Kasumi-1 (cell line): ENCODE results near the gene TNFAIP8L3.
"Not testable (repeated sequence)": the region's sequence is repeated elsewhere in the genome, so short reads cannot be mapped to it uniquely, and the experiment has no call there.

Source experiments
- DNase-seq, 2 experiments: peaks; one replicate each; lab custom pipeline; 2025; lab: John Stamatoyannopoulos, UW

The TNFAIP8L3 gene

DNA sequence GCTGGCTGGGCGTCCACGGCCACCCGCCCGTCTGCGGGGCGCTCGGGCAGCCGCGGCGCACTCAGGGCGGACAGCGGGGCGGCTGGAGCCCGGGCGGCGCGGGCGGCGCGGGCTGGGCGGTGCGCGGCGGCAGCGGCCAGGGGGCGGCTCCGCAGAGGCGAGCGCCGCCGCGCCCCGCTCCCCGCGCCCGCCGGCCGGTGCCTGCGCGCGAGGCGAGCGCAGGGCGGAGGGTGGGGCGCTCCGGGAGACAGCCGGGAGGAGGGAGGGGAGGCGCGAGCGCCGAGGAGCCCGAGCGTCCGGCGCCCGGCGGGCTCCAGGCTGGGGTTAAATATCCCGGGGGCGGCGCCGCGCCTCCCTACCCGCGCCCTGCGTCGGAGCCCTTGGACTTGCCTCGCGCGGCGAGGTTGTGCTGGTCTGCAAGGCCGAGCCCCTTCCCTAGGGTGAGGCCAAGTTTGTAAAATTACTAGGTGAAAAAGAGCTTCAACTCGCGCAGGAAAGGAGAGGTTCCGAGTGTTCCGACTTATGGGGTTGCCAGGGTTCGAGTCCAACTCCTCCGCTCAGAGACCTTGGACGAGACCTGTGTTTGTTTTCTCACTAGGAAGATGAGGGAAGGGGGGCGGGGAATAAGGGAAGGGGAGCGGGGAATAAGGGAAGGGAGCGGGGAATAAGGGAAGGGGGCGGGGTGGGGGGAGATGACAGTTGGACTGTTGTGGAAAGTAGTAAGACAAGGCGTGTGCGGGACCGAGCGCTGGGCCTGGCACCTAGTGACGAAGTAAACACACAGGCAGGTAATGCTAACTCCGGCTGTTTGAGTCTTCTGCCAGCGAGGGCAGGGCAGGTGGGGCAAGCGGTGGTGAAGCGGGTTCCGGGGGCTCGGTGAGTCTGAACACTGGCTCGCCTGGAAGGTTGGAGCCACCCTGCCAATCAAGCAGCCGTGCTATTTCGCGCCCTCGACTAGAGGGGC is at the start of gene TNFAIP8L3:
TNFAIP8L3 (minus strand) TSS at position 301 of the 964 bp plus-strand sequence. CDS start 311 bp downstream, outside the sequence.
- no peak for DNase-seq

DNA sequence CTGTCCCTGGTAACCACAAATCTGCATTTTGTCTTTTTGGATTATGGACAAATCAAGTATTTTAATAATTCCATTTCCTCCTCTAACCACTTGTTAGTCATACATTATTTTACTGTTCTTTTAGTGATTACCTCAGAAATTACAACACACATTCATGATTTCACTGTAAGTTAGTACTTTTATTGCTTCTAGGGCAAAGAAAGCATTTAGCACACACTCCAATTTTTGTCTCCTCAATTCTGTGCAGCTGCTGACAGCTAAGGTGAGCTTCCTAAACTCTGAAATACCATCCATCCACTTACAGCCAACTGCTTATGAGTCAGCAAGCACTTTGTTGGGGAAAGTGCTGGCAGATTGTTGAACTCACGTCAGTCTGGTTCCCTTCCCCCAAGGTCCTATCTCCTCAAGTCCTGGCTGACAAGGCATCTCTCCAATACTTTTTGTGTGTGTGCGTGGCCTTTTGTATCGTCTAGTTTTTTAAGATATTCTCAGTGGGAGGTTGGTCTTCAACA is 49.4 kb upstream of the TNFAIP8L3 start:
- DNase-seq, result no peak

- DNase-seq, result not testable (repeated sequence)
These were observed 45.6 kb upstream of the TNFAIP8L3 start for GRCh38 chr15:51140347-51140746.

DNA sequence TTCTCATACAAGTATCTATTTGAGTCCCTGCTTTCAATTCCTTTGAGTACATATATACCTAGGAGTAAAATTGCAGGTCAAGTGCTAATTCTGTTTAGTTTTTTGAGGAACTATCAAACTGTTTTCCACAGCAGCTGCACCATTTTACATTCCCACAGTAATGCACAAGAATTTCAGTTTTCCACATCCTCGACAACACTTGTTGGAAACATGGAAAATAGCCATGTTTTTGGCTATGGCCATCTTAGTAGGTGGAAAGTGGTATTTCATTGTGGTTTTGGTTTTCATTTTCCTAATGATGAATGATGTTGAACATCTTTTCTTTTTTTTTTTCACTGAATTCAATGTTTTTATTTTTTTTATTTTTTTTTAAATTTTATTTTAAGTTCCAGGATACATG is 44.4 kb upstream of the TNFAIP8L3 start:
- DNase-seq, result no peak

DNA sequence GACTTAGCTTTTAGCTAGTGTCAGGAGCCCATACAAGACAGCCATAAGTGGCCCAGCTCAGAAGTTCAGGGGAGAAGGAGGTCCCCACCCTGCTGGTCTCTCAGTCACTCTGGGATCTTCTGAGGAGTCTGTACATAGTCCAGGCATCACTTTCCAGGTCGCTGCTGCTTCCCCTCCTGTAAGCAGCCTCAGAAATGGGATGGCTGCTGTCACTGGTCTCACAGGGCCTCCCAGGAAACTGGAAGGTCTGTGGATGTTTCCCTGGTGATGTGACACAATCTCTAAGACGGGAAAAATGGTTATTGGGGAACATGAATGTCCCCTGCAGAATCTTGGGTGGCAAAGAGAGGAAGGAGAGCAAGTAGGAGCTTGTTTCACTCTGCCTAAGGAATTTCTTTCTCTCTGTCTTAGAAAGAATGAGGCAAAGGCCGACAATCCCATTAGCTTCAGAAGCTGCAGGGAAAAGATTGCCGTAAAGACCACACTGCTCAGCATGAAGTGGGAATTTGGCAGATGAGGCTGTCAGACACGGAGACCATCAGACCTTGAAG is 43.2 kb upstream of the TNFAIP8L3 start:
- no peak for DNase-seq

DNA sequence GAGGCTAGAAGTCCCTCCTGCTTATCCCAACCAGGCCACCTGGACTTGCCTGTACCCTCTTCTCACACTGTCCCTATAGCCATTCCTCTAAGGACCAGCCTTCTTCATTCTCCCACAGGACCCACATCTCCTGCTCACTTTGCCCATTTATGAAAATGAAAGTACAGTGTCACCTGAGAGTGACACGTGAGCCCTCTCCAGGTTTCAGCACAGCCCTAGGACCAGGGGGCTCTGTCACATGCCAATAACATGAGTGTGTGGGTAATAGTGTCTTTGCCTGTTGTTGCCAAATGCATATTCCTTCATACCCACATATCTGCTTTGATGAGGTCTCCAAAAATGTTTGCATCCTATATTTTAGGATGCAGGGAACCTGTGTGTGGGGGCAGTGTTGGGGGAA is 42.3 kb upstream of the TNFAIP8L3 start:
- DNase-seq, result no peak

GRCh38 chr15:51135276-51135675 is 40.6 kb upstream of the TNFAIP8L3 start:
- DNase-seq, result no peak

- no peak for DNase-seq
These were observed 39.9 kb upstream of the TNFAIP8L3 start for GRCh38 chr15:51134416-51135199.

DNA sequence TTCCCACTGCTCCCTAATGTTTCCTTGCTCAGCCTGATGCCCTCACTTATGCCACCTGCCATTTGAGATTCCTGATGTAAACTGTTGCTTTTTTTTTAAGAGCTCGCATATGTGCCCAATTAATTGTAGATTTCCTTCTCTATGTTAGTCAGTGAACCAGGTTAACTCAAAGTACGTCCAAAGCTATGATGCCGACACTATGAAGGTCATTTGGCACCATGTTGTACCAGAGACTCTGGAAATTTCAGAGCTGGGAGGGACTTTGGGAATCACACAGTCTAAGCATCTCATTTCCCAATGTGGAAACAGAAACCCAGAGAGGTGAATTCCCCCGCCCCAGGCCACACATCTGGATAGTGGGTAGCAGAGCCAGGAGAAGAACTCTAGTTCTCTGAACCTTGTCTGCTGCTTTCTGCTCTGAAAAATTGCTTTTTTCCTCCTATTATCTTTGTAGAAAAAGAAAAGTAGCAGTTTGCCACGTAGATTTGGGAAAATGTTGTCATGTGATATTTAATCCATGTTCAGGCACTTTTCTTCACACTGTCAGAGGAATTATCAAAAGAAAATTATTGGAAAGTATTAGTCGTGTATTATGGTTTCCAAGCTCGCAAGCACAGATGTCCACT is 38.5 kb upstream of the TNFAIP8L3 start:
- DNase-seq, result no peak

GRCh38 chr15:51132384-51133139 is 37.9 kb upstream of the TNFAIP8L3 start:
- peak; percentile 46 for DNase-seq

DNA sequence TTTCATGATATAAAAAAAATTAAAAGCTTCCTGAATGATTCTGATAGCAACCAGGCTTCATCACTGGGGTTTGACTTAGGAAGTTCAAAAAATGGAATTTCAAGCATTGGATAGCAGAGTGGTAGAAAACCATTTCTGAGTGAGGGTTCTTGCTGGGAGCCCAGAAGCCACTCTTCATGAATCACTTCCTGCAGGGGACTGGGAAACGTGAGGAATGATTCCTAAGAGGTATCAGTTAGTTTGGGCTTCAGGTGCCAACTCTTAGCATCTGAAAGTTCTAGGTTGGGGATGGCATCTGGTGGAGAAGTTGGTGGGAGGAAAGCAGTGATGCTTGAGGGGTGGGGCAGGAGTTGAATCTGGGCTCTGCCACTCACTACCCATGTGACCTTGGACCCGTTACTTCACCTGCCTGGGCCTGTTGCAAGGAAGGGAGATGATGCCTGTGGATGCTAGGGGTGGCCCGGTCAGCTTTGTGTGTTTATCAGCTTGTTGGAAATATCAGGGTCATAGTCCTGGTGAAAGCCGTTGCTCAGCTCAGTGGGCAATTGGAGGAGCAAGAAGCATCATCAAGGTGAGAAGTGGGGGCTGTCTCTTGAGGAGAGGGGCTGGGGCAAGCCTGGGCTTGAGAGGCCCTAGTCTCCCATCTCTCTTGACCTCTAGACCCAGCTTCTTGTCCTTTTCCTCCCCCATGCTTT is 37.0 kb upstream of the TNFAIP8L3 start:
- no peak for DNase-seq

DNA sequence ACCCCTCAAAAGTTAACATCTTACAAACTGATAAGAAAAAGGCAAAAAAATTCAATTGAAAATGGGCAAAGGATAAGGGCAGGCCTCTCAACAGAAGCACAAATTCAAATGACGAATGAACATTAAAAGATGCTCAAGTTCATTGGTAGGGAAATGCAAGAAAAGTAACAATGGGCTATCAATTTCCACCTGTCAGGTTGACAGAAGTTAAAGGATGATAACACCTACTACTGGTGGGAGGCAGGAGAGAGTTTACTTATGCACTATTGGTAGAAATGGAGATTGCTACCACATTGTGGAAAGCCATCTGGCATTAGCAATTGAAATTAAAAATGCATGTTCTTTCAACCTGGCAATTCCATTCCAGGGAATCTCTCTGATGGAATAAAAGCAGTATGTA is 35.6 kb upstream of the TNFAIP8L3 start:
- no peak for DNase-seq

DNA sequence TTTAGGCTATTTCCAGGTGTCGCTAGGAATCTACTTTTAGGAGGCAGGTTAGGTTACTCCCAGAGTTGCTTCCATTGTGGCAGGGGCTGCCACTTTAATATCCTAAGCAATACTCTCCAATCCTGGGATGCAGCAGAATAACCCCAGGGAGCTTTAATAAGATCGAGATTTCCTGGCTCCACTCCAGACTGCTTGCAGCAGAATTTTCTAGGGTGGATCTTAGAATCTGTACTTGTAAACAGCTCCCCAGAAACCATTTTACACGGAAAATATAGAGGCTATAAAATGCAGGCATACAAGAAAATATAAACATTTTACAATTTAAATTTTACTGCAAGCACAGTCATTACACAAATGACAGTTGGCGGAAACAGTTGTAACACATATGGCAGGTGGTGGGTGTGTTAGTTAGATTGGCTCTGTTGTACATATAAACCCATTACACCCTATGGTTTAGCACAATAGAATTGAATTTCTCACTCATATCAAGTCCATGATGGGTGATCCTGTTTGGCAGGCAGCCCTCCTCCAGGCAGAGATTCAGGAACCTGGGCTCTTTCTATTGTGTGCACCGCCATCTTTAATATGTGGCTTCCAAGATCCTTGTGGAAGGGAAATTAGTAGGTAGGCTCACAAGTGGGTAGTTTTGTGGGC is 35.0 kb upstream of the TNFAIP8L3 start:
- no peak for DNase-seq

DNA sequence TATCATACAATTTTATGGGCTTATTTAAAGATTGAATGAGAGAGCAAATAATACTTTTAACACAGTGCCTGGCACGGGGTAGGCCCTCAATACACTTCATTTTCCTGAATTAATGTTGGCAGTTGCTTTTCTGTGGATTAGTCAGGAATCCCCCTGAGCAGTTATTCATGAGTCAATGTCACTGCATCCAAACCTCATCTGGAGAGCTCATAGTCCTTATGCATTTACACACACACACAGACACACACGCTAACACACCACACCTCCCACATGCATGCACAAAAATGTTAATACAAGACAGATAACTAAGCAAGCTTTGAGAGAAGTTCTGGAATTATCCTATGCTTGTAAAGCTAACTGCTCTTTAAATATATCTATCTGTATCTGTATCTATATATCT is 34.0 kb upstream of the TNFAIP8L3 start:
- DNase-seq, result no peak

DNA sequence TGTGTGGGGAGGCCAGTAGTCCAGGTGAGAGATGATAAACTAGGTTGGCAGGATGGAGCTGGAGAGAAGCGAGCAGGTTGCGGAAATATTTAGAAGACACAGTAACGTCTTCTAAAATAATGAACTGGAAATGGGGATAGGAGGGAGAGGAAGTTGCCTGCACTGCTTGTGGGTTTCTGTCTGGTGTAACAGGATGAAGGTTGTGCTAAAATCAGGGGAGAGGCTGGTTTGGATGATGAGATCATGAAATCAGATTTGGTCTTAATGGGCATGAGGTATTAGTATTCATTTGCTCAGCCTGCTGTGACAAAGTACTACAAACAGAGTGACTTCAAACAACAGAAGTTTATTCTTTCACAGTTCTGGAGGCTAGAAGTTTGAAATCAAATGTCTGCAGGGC is 32.1 kb upstream of the TNFAIP8L3 start:
- peak; percentile 28 to 45 for DNase-seq

GRCh38 chr15:51123002-51123401 is 28.3 kb upstream of the TNFAIP8L3 start:
- not testable (repeated sequence) for DNase-seq

- no peak for DNase-seq
These were observed 27.0 kb upstream of the TNFAIP8L3 start for GRCh38 chr15:51121631-51122225.

GRCh38 chr15:51121118-51121517 is 26.4 kb upstream of the TNFAIP8L3 start:
- peak; percentile 66 to 68 for DNase-seq

- no peak for DNase-seq
These were observed 24.4 kb upstream of the TNFAIP8L3 start for GRCh38 chr15:51119120-51119519.

DNA sequence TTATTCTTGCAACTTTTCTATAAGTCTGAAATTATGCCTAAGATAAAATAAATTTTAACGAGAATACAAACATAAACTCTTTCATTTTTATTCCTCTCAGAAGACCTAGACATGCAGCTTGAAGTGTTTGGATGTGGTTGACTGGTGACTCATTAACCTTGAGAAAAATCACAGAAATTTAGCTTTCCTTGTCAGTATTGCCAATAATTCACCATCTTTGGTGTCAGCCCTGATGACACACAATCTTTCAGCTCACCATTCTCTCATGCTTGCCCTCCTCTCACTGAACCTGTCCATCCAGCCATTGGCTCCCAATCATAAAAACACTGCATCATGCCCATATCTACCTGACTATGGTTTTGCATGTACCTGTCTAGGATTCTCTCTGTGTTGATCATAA is 22.6 kb upstream of the TNFAIP8L3 start:
- DNase-seq, result no peak
